Glutamatergic neuron (in vitro differentiated cells): ENCODE measurements around the gene VANGL2. TPM values are rescaled to one million over a fixed set of nuclear protein-coding genes. Genes with fewer than 3 reads are reported as not detected.
A peak's percentile ranks its signal among the peaks of the same experiment; 100 is the strongest.

Source experiments
- DNase-seq: peaks from one replicate; pipeline ENCODE4 v3.0.0; 2022
- H3K27ac Mint-ChIP-seq: one replicate; pipeline ENCODE4 v1.8.0; 2020; ENCODE audit warnings: mild to moderate bottlenecking, mixed read lengths, inconsistent platforms; ENCODE audit not compliant: unreplicated experiment
- H3K27me3 Mint-ChIP-seq: one replicate; pipeline ENCODE4 v1.8.0; 2020; ENCODE audit warnings: mild to moderate bottlenecking, moderate library complexity, mixed read lengths, inconsistent platforms; ENCODE audit not compliant: unreplicated experiment
- H3K36me3 Mint-ChIP-seq: one replicate; pipeline ENCODE4 v1.8.0; 2020; ENCODE audit warnings: mild to moderate bottlenecking, mixed read lengths, inconsistent platforms; ENCODE audit not compliant: unreplicated experiment
- H3K4me1 Mint-ChIP-seq: one replicate; pipeline ENCODE4 v1.8.0; 2020; ENCODE audit warnings: mild to moderate bottlenecking, low read depth, mixed read lengths, inconsistent platforms; ENCODE audit not compliant: unreplicated experiment
- H3K4me3 Mint-ChIP-seq: one replicate; pipeline ENCODE4 v1.8.0; 2020; ENCODE audit warnings: mild to moderate bottlenecking, mixed read lengths, inconsistent platforms; ENCODE audit not compliant: unreplicated experiment
- H3K9me3 Mint-ChIP-seq: one replicate; pipeline ENCODE4 v1.8.0; 2020; ENCODE audit warnings: mild to moderate bottlenecking, moderate library complexity, mixed read lengths, inconsistent platforms; ENCODE audit not compliant: unreplicated experiment
- total RNA-seq: library from RNA; stranded (reverse); fragmentation: NEBNext Ultra II Directional; extraction: Animal tissue kit (Norgen Biotek cat#: 25700); gene quantifications from one replicate; pipeline ENCODE4 v1.2.1, GENCODE V29; 2021; ENCODE audit not compliant: unreplicated experiment
- TF ChIP-seq, protein P1 (sequence below): fragments of 200-600 bp; sonication (generic); IDR thresholded peaks from one replicate; pipeline ENCODE4 v1.5.0; 2021; ENCODE audit not compliant: partially characterized antibody, unreplicated experiment

VANGL2 gene
- total RNA-seq, 1 donor from 2014 or later, result 79.4 TPM

DNA sequence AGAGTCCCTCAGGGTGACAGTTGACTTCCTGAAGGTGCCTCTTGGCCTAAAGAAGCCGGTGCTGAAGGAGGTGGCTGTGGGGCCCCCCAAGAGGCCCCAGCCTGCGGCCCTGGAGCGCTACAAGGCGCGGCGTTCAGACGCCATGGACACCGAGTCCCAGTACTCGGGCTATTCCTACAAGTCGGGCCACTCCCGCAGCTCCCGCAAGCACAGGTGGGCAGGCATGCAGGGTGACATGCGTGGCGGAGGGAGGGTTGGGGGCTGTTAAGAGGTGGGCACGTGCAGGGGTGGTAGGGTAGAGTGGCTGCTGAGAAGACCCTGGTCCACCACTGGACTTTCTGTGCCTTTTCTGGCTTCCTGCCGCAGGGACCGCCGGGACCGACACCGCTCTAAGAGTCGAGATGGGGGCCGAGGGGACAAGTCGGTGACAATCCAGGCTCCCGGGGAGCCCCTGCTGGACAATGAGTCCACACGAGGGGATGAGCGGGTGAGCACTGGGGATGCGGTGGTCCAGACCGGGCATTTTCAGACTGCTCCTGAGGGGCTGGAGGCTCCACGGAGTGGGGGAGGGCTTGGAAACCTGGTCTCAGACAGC lies 15.4 kb downstream of the VANGL2 start:
- Mint-ChIP-seq H3K36me3 (peaks cover 6% of the 10 kb centered on the region), H3K27ac (no peak overlapping the region), H3K27me3 (peaks cover 6% of the 10 kb centered on the region), H3K9me3 (no peaks in the 10 kb centered on the region), H3K4me1 (peaks cover 32% of the 10 kb centered on the region), H3K4me3 (no peak overlapping the region)
- no peak for DNase-seq
- TF ChIP-seq, protein P1, sequence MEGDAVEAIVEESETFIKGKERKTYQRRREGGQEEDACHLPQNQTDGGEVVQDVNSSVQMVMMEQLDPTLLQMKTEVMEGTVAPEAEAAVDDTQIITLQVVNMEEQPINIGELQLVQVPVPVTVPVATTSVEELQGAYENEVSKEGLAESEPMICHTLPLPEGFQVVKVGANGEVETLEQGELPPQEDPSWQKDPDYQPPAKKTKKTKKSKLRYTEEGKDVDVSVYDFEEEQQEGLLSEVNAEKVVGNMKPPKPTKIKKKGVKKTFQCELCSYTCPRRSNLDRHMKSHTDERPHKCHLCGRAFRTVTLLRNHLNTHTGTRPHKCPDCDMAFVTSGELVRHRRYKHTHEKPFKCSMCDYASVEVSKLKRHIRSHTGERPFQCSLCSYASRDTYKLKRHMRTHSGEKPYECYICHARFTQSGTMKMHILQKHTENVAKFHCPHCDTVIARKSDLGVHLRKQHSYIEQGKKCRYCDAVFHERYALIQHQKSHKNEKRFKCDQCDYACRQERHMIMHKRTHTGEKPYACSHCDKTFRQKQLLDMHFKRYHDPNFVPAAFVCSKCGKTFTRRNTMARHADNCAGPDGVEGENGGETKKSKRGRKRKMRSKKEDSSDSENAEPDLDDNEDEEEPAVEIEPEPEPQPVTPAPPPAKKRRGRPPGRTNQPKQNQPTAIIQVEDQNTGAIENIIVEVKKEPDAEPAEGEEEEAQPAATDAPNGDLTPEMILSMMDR, result no peak

DNA sequence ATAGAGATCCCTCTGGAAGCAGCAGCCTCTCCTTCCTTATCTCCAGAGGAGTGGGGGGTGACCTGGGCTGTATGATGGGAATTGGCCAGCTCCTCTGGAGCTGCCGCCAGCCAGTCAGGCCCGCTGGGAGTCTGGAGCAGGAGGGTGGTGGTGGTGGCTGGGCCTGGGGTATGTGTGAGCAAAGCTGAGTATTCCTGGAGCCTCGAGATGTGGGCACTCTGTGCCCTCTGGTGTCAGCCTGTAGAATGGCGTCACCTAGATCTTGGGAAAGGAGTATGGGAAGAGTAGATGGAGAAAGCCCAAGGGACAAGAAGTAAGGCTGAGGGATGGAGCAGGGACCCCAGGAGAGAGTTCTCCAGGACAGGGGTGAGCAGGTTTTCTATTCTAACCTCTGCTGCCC lies 16.0 kb downstream of the VANGL2 start:
- TF ChIP-seq, protein P1, result peak; percentile 32
- no peaks in the 10 kb centered on the region for H3K9me3 Mint-ChIP-seq

DNA sequence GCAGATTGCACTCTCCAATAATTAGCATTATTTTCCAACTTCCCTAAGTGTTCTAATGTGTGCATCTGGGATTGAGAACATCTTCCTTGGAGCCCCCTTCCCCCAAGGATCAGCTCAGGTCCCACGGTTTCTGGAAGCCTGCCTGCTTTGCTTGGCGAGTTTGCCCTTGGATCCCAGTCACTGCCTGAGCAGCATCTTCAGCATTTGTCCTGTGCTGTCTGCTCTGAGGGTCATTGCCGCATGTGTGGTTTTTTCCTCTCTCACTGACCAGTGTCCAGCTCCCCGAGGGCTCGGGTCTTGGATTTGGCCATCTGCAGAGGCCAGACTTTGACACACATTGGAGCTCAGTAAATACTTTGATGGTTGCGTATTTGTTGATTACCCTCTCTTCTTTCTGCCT lies 18.1 kb downstream of the VANGL2 start:
- peaks cover 2% of the 10 kb centered on the region for H3K9me3 Mint-ChIP-seq
- no peak for DNase-seq
- peak overlapping the region; percentile 31 for H3K27ac Mint-ChIP-seq
- H3K36me3 Mint-ChIP-seq, result peaks cover 6% of the 10 kb centered on the region
- H3K4me1 Mint-ChIP-seq, result peaks cover 22% of the 10 kb centered on the region
- TF ChIP-seq, protein P1, result no peak
- peak overlapping the region; percentile 63 for H3K4me3 Mint-ChIP-seq
- H3K27me3 Mint-ChIP-seq, result peaks cover 9% of the 10 kb centered on the region

More for the DNA sequence above, 16.0 kb downstream of the VANGL2 start:
- DNase-seq, result no peak
- Mint-ChIP-seq H3K36me3 (peaks cover 6% of the 10 kb centered on the region), H3K4me3 (no peak overlapping the region), H3K27me3 (peaks cover 6% of the 10 kb centered on the region), H3K4me1 (peaks cover 26% of the 10 kb centered on the region), H3K27ac (no peak overlapping the region)

DNA sequence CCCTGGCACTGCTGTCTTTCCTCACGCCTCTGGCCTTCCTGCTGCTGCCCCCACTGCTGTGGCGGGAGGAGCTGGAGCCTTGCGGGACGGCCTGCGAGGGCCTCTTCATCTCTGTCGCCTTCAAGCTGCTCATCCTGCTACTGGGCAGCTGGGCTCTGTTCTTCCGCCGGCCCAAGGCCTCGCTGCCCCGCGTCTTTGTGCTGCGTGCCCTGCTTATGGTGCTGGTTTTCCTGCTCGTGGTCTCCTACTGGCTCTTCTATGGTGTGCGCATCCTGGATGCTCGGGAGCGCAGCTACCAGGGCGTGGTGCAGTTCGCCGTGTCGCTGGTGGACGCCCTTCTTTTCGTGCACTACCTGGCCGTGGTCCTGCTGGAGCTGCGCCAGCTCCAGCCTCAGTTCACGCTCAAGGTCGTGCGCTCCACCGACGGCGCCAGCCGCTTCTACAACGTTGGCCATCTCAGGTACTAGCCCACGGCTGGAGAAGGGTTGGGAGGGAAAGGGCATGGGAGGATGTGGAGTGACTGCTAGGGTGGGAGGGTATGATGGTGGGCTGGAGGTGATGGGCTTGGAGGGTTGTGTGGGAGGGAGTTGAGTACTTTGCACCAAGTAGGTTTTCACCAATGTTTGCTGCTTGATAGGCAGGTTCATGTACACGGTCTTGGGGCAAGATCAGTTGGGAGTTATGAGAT lies 18.9 kb downstream of the VANGL2 start:
- TF ChIP-seq, protein P1, result no peak
- Mint-ChIP-seq H3K4me3 (no peak overlapping the region), H3K4me1 (peaks cover 14% of the 10 kb centered on the region), H3K9me3 (peaks cover 2% of the 10 kb centered on the region), H3K27ac (peak overlapping the region; percentile 74), H3K36me3 (peaks cover 8% of the 10 kb centered on the region), H3K27me3 (peaks cover 9% of the 10 kb centered on the region)
- DNase-seq, result no peak

DNA sequence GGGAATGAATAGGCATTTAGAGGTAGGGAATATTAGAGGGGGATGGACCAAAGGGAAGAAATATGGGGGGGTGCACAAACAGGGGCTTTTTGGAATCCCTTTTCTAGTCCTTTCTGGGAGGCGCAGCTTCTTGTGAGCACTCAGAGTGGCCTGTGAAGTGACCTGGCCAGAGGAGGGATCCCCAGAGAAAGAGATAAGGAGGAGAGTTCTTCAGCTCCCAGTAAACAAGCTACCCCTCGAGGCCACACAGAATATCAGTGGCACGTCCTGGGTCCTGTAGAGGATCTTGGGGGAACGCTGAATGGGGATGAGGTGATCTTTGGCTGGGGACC lies 19.4 kb downstream of the VANGL2 start:
- no peak overlapping the region for H3K27ac Mint-ChIP-seq
- H3K9me3 Mint-ChIP-seq, result peaks cover 2% of the 10 kb centered on the region
- no peak overlapping the region for H3K4me3 Mint-ChIP-seq
- TF ChIP-seq, protein P1, result no peak
- H3K36me3 Mint-ChIP-seq, result peaks cover 13% of the 10 kb centered on the region
- H3K4me1 Mint-ChIP-seq, result peaks cover 10% of the 10 kb centered on the region
- H3K27me3 Mint-ChIP-seq, result peaks cover 9% of the 10 kb centered on the region
- no peak for DNase-seq
